Gastrocnemius medialis (tissue), 4 donors: Measurements from ENCODE around the gene ABCB9. TPM values are rescaled to one million over a fixed set of nuclear protein-coding genes. Genes with fewer than 3 reads are reported as not detected.

ENCODE experiments used
- ATAC-seq, 2 donors: fragments of 150-250 bp; one replicate each; pipeline ENCODE4 v1.9.1; 2016
- DNase-seq, 2 donors: peaks; one replicate each; pipeline ENCODE4 v3.0.0-alpha.2; 2019
- H3K27ac ChIP-seq, 4 donors: fragments of 200-600 bp; sonication (generic); 1 replicate in 1 of 4; 2 replicates in 3 of 4; pipeline ENCODE4 v1.5.1; 2016 to 2018; ENCODE audit warnings: mild to moderate bottlenecking in 2 of 4, moderate library complexity in 1 of 4
- H3K27me3 ChIP-seq, 3 donors: fragments of 200-600 bp; sonication (generic) in 2 of 3; 1 replicate in 1 of 3; 2 replicates in 2 of 3; pipeline versions ENCODE4 v1.5.1 to v1.6.0; 2016 to 2019; ENCODE audit warnings: mild to moderate bottlenecking in 1 of 3, moderate library complexity in 1 of 3
- H3K36me3 ChIP-seq, 2 donors: fragments of 200-600 bp; sonication (generic) in 1 of 2; one replicate each; pipeline ENCODE4 v1.5.1; 2017 to 2018
- H3K4me1 ChIP-seq, 2 donors: fragments of 200-600 bp; sonication (generic) in 1 of 2; one replicate each; pipeline ENCODE4 v1.5.1; 2016 to 2017; ENCODE audit warnings: mild to moderate bottlenecking in 2 of 2
- H3K4me3 ChIP-seq, 4 donors: fragments of 200-600 bp; sonication (generic) in 3 of 4; 1 replicate in 1 of 4; 2 replicates in 3 of 4; pipeline ENCODE4 v1.5.1; 2016 to 2019; ENCODE audit warnings: mild to moderate bottlenecking in 2 of 4
- H3K9me3 ChIP-seq, 3 donors: fragments of 200-600 bp; sonication (generic) in 2 of 3; 1 replicate in 1 of 3; 2 replicates in 2 of 3; pipeline ENCODE4 v1.5.1; 2016 to 2019
- POLR2A ChIP-seq, 2 donors: fragments of 450-650 bp; IDR thresholded peaks; one replicate each; pipeline ENCODE4 v1.6.1; 2017; ENCODE audit warnings: antibody characterized with exemption in 2 of 2, mild to moderate bottlenecking in 2 of 2, moderate library complexity in 2 of 2
- in situ Hi-C, 4 donors: fragments of 200-750 bp; cut with MboI; loops; one replicate each; pipeline versions ENCODE4 v1.15.0 to v1.8.0; 2017; ENCODE audit warnings: low sequenced_read_pairs in 4 of 4
- intact Hi-C: fragments of 100-400 bp; cut with DNase I; formaldehyde crosslinking; loops from one replicate; pipeline ENCODE4 v1.15.1; 2023; ENCODE audit warnings: low total_unique reads
- total RNA-seq, 4 donors: library from RNA; depleted of rRNA; stranded (reverse); fragments of >200 nt; gene quantifications; one replicate each; pipeline versions ENCODE4 v1.1.0 to v1.2.3, GENCODE V29; 2016
- TF ChIP-seq, protein P1 (sequence below), 5 experiments: fragments of 450-650 bp in 3 of 5; fragments of 200-600 bp in 2 of 5; sonication (generic) in 2 of 5; IDR thresholded peaks in 4 of 5; conservative IDR thresholded peaks in 1 of 5; 1 replicate in 4 of 5; 2 replicates in 1 of 5; pipeline ENCODE4 v1.5.1; 2016 to 2019; ENCODE audit warnings: antibody characterized with exemption in 5 of 5, mild to moderate bottlenecking in 3 of 5, moderate library complexity in 3 of 5

Gene ABCB9
- total RNA-seq, 4 donors from 2014 or later, result 0.53 to 1.5 (median 0.99) TPM

DNA sequence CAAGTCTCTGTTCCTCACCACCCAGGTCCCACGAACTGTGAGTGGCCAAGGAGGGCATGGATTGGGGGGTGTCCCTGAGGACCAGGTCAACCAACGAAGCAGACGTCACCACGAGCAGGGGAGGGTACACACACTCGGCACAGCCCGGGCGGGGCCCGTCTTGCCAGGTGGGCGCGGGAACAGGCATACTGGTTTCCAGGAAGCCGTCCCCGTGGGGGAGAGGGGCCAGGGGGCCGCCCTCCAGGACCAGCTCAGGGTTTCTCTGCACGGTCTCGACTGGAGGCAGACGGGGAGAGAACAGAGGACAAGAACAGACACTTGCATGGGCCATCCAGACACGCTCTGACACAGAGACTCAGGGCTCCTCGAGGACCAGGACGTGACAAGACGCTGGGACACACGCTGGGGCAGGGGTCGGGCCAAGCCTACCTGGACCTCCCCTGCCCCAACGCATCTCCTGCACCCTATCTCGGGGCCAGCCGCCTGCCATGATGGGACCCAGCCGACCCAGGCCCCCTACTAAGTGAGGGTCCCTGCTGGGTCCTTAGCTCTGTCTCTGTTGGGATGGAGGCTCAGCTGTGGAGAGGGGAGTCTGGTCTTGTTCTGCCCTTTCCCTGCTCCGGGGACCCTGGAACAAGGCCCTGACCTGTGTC lies 25.5 kb upstream of the ABCB9 start:
- Histone ChIP-seq H3K27ac (no peak overlapping the region), H3K36me3 (peaks cover 0 to 7% of the 10 kb centered on the region in 2 donors), H3K4me3 (no peak overlapping the region), H3K27me3 (no peaks in the 10 kb centered on the region), H3K4me1 (peaks cover 15 to 27% of the 10 kb centered on the region in 2 donors), H3K9me3 (no peaks in the 10 kb centered on the region)
- ATAC-seq, result no peak
- in situ Hi-C loops, result no loop called here
- TF ChIP-seq POLR2A (IDR thresholded peaks at IDR 0.05), result no peak
- TF ChIP-seq, protein P1, sequence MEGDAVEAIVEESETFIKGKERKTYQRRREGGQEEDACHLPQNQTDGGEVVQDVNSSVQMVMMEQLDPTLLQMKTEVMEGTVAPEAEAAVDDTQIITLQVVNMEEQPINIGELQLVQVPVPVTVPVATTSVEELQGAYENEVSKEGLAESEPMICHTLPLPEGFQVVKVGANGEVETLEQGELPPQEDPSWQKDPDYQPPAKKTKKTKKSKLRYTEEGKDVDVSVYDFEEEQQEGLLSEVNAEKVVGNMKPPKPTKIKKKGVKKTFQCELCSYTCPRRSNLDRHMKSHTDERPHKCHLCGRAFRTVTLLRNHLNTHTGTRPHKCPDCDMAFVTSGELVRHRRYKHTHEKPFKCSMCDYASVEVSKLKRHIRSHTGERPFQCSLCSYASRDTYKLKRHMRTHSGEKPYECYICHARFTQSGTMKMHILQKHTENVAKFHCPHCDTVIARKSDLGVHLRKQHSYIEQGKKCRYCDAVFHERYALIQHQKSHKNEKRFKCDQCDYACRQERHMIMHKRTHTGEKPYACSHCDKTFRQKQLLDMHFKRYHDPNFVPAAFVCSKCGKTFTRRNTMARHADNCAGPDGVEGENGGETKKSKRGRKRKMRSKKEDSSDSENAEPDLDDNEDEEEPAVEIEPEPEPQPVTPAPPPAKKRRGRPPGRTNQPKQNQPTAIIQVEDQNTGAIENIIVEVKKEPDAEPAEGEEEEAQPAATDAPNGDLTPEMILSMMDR (IDR thresholded peaks at IDR 0.05 in 4 of 5, conservative IDR thresholded peaks at IDR 0.05 in 1 of 5), result no peak
- intact Hi-C loops, result no loop called here
- no peak for DNase-seq

DNA sequence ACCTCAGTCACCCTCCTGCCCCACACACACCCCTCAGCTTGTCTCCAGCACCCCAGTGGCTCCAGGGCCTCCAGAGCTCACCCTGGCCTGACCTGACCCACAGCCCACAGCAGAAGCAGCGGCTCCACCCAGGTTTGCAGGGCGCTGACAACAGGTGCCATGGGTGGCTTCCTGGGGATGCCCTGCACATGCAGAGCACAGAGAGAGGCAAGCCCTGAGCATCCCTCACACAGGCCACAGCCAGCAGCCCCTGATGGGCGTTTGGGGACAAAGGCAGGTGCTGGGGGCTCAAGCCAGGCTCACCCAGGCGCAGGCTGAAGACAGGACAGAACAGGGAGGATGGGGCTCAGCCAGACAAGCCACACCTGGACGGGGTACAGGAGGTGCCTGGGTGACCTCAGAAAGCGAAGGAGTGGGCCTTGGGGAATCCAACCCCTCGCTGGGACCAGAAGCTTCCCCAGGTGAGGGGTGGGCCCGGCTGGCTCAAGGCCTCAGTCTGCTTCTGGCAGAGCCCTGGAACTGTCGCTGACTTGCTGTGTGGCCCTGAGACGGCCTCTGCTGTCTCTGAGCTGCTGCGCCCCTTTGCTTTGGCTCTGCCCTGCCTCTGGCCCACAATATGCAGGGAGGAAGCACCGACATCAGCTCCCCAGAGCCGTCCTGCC lies 24.8 kb upstream of the ABCB9 start:
- Histone ChIP-seq H3K27me3 (no peaks in the 10 kb centered on the region), H3K27ac (no peak overlapping the region), H3K9me3 (no peaks in the 10 kb centered on the region), H3K4me3 (no peak overlapping the region), H3K4me1 (peaks cover 12 to 21% of the 10 kb centered on the region in 2 donors), H3K36me3 (peaks cover 0 to 8% of the 10 kb centered on the region in 2 donors)
- ATAC-seq, result no peak
- intact Hi-C loops, result no loop called here
- in situ Hi-C loops, result no loop called here
- DNase-seq, result no peak
- TF ChIP-seq, protein P1 (IDR thresholded peaks at IDR 0.05 in 4 of 5, conservative IDR thresholded peaks at IDR 0.05 in 1 of 5), result no peak
- TF ChIP-seq POLR2A (IDR thresholded peaks at IDR 0.05), result no peak

DNA sequence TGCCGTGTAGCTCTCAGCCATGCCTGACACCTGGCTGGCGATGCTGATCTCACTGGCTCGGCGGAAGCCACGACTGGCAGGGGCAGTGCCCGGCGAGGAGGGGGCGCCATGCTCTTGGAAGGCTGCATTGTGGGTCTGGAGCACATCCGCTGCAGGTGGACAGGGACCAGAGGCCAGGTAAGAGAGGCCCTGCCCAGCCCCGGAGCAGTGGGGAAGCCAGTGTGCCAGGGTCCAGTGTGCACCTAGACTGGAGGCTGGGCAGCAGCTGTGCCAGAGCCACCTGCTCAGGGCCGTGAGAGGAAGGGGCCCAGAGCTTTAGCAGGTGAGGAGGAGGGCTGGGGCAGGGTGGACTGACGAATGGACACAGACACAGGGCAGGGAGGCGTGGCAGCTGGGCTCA lies 24.3 kb upstream of the ABCB9 start:
- no peaks in the 10 kb centered on the region for H3K27me3 ChIP-seq
- H3K4me1 ChIP-seq, result peaks cover 7 to 16% of the 10 kb centered on the region in 2 donors
- TF ChIP-seq, protein P1 (IDR thresholded peaks at IDR 0.05 in 4 of 5, conservative IDR thresholded peaks at IDR 0.05 in 1 of 5), result no peak
- TF ChIP-seq POLR2A (IDR thresholded peaks at IDR 0.05), result no peak
- no peak for ATAC-seq
- no peak overlapping the region for H3K4me3 ChIP-seq
- no peak for DNase-seq
- intact Hi-C loops, result no loop called here
- H3K9me3 ChIP-seq, result no peaks in the 10 kb centered on the region
- H3K27ac ChIP-seq, result no peak overlapping the region
- peaks cover 0 to 8% of the 10 kb centered on the region in 2 donors for H3K36me3 ChIP-seq
- in situ Hi-C loops, result no loop called here

DNA sequence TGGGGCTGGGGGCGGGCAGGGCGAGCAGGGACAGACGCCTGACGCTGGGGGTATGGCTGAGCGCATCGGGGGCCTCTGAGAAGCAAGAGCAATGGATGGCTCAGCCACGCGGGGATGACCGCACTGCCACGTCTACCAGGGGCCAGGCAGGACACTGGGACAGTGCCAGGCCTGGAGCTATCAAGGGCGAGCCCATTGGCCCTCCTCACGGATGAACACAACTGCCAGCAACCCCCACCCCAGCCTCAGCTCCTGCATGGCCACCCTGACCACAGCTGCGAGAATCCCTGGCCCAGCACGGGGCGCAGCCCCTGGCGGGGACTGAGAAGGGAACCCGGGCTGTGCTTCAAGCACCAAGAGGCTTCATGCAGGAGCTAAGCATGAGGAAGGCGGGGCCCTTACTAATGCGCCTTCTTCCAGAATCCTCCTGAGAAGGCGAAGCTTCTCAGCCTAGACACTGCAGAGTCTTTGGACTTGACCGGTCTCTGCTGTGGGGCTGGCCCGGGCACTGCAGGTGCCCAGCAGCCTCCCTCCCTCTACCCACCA lies 23.7 kb upstream of the ABCB9 start:
- peaks cover 0 to 8% of the 10 kb centered on the region in 2 donors for H3K36me3 ChIP-seq
- no peak overlapping the region for H3K4me3 ChIP-seq
- no peak overlapping the region for H3K27ac ChIP-seq
- no peak for TF ChIP-seq POLR2A (IDR thresholded peaks at IDR 0.05)
- TF ChIP-seq, protein P1 (IDR thresholded peaks at IDR 0.05 in 4 of 5, conservative IDR thresholded peaks at IDR 0.05 in 1 of 5), result no peak
- H3K9me3 ChIP-seq, result no peaks in the 10 kb centered on the region
- ATAC-seq (no peak), DNase-seq (no peak)
- in situ Hi-C loops, result no loop called here
- peaks cover under 1 to 10% of the 10 kb centered on the region in 2 donors for H3K4me1 ChIP-seq
- intact Hi-C loops, result no loop called here
- H3K27me3 ChIP-seq, result no peaks in the 10 kb centered on the region
